ENCODE measurements around the gene SAYSD1.

DNA sequence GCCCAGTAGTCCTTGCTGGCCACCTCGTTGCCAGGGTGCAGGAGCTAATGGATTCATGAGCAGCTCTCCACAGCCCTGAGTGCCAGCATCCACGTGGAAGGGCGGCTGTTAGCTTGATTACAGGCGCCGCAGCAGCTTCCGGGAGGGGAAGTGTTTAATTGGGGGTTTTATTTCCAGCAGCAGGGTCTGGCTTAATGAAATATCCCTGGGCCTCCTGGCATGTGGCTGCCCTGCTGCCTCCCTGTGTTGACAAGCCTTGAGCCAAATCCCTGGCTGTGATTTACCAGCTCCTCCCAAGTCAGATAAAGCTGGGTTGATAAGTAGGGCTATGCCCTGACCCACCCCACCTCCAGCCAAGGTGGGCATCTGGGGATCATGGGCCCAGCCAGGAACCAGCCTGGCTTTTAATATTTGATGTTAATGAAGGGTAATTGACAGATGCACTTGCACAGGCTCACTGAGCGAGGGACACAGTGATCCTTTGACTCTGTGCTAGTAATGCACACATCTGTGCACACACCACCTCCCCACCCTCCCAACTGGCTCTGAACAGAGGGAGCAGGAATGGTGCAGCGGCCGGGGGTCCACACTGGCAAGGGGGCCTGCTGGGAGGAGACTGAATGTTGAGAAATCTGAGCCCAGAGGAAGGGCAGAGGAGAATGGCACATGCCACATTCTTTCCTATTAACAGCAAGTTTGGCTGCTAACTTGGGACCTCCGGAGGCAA lies 52.8 kb downstream of the SAYSD1 start:
- TF ChIP-seq, protein P1, sequence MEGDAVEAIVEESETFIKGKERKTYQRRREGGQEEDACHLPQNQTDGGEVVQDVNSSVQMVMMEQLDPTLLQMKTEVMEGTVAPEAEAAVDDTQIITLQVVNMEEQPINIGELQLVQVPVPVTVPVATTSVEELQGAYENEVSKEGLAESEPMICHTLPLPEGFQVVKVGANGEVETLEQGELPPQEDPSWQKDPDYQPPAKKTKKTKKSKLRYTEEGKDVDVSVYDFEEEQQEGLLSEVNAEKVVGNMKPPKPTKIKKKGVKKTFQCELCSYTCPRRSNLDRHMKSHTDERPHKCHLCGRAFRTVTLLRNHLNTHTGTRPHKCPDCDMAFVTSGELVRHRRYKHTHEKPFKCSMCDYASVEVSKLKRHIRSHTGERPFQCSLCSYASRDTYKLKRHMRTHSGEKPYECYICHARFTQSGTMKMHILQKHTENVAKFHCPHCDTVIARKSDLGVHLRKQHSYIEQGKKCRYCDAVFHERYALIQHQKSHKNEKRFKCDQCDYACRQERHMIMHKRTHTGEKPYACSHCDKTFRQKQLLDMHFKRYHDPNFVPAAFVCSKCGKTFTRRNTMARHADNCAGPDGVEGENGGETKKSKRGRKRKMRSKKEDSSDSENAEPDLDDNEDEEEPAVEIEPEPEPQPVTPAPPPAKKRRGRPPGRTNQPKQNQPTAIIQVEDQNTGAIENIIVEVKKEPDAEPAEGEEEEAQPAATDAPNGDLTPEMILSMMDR (IDR thresholded peaks at IDR 0.05): no peak
- TF ChIP-seq ZFX (IDR thresholded peaks at IDR 0.05; ENCODE audit: borderline replicate concordance): no peak
